ENCODE data around the gene TMEM95. TPM values are rescaled to one million over a fixed set of nuclear protein-coding genes. Genes with fewer than 3 reads are reported as not detected.

The TMEM95 gene
- total and polyA plus RNA-seq, 2 donors (not counting 1 experiment from before 2014, with no cell fraction given): not detected

- H3K9me3 ChIP-seq (ENCODE audit: control insufficient read depth, insufficient read depth, low read depth, low read length): no peaks in the 10 kb centered on the region
Observed at GRCh38 chr17:7391307-7391706, 36.4 kb downstream of the TMEM95 start.

GRCh38 chr17:7392696-7393612 is 38.0 kb downstream of the TMEM95 start:
- Histone ChIP-seq H3K27ac (ENCODE audit: insufficient read depth, low read length) (no peak overlapping the region), H3K27me3 (ENCODE audit: control insufficient read depth, insufficient read depth, low read length) (no peaks in the 10 kb centered on the region), H3K9ac (ENCODE audit: insufficient read depth, low read length) (peak overlapping the region; percentile 80), H3K36me3 (ENCODE audit: control insufficient read depth, insufficient read depth, low read length) (peaks cover 15% of the 10 kb centered on the region), H4K20me1 (ENCODE audit: control insufficient read depth, extremely low read depth, insufficient read depth, low read length) (no peaks in the 10 kb centered on the region), H3K4me1 (ENCODE audit: control insufficient read depth, extremely low read depth, insufficient read depth, low read length) (peaks cover 3% of the 10 kb centered on the region), H3K4me2 (ENCODE audit: extremely low read depth, insufficient read depth, low read length) (peak overlapping the region; percentile 92), H3K4me3 (replicated peaks in 1 of 4; ENCODE audit: control extremely low read depth in 1 of 4, insufficient read depth in 1 of 4, low read depth in 3 of 4, low read length in 4 of 4) (peak overlapping the region; percentile 54 to 96 (median 80)), H2AFZ (ENCODE audit: low read length) (no peak overlapping the region), H3K9me3 (ENCODE audit: control insufficient read depth, insufficient read depth, low read depth, low read length) (no peaks in the 10 kb centered on the region), H3K79me2 (ENCODE audit: control insufficient read depth, insufficient read depth, low read length) (no peaks in the 10 kb centered on the region)
- no peak for DNase-seq (ENCODE audit: low read depth in 2 of 2)
- TF ChIP-seq EZH2 (IDR thresholded peaks at IDR 0.05; ENCODE audit: low read length, missing control alignments) (no peak), CTCF (conservative IDR thresholded peaks at IDR 0.05 in 1 of 2, IDR thresholded peaks at IDR 0.05 in 1 of 2; ENCODE audit: low read depth in 1 of 2, low read length in 2 of 2) (no peak)

More at GRCh38 chr17:7391307-7391706, 36.4 kb downstream of the TMEM95 start:
- Histone ChIP-seq H3K27me3 (ENCODE audit: control insufficient read depth, insufficient read depth, low read length) (no peaks in the 10 kb centered on the region), H3K27ac (ENCODE audit: insufficient read depth, low read length) (no peak overlapping the region), H2AFZ (ENCODE audit: low read length) (no peak overlapping the region), H3K4me1 (ENCODE audit: control insufficient read depth, extremely low read depth, insufficient read depth, low read length) (peaks cover 3% of the 10 kb centered on the region), H3K4me2 (ENCODE audit: extremely low read depth, insufficient read depth, low read length) (no peak overlapping the region), H3K36me3 (ENCODE audit: control insufficient read depth, insufficient read depth, low read length) (peaks cover 15% of the 10 kb centered on the region), H3K9ac (ENCODE audit: insufficient read depth, low read length) (no peak overlapping the region), H4K20me1 (ENCODE audit: control insufficient read depth, extremely low read depth, insufficient read depth, low read length) (no peaks in the 10 kb centered on the region), H3K79me2 (ENCODE audit: control insufficient read depth, insufficient read depth, low read length) (no peaks in the 10 kb centered on the region), H3K4me3 (replicated peaks in 1 of 4; ENCODE audit: control extremely low read depth in 1 of 4, insufficient read depth in 1 of 4, low read depth in 3 of 4, low read length in 4 of 4) (no peak overlapping the region)
- no peak for DNase-seq (ENCODE audit: low read depth in 2 of 2)
- no peak for TF ChIP-seq CTCF (conservative IDR thresholded peaks at IDR 0.05 in 1 of 2, IDR thresholded peaks at IDR 0.05 in 1 of 2; ENCODE audit: low read depth in 1 of 2, low read length in 2 of 2)
- no peak for TF ChIP-seq EZH2 (IDR thresholded peaks at IDR 0.05; ENCODE audit: low read length, missing control alignments)

GRCh38 chr17:7393613-7394451 is 38.9 kb downstream of the TMEM95 start:
- peak overlapping the region; percentile 92 for H3K4me2 ChIP-seq (ENCODE audit: extremely low read depth, insufficient read depth, low read length)
- H4K20me1 ChIP-seq (ENCODE audit: control insufficient read depth, extremely low read depth, insufficient read depth, low read length): no peaks in the 10 kb centered on the region
- H3K4me3 ChIP-seq (replicated peaks in 1 of 4; ENCODE audit: control extremely low read depth in 1 of 4, insufficient read depth in 1 of 4, low read depth in 3 of 4, low read length in 4 of 4): peak overlapping the region; percentile 54 to 96 (median 80)
- H3K4me1 ChIP-seq (ENCODE audit: control insufficient read depth, extremely low read depth, insufficient read depth, low read length): peaks cover 3% of the 10 kb centered on the region
- no peaks in the 10 kb centered on the region for H3K9me3 ChIP-seq (ENCODE audit: control insufficient read depth, insufficient read depth, low read depth, low read length)
- H3K27ac ChIP-seq (ENCODE audit: insufficient read depth, low read length): peak overlapping the region; percentile 90
- H3K36me3 ChIP-seq (ENCODE audit: control insufficient read depth, insufficient read depth, low read length): peaks cover 15% of the 10 kb centered on the region
- no peak for DNase-seq (ENCODE audit: low read depth in 2 of 2)
- peak overlapping the region; percentile 15 for H2AFZ ChIP-seq (ENCODE audit: low read length)
- H3K27me3 ChIP-seq (ENCODE audit: control insufficient read depth, insufficient read depth, low read length): no peaks in the 10 kb centered on the region
- no peaks in the 10 kb centered on the region for H3K79me2 ChIP-seq (ENCODE audit: control insufficient read depth, insufficient read depth, low read length)
- peak overlapping the region; percentile 80 for H3K9ac ChIP-seq (ENCODE audit: insufficient read depth, low read length)
- peak in 1 of 2 donors; percentile 5 for TF ChIP-seq CTCF (conservative IDR thresholded peaks at IDR 0.05 in 1 of 2, IDR thresholded peaks at IDR 0.05 in 1 of 2; ENCODE audit: low read depth in 1 of 2, low read length in 2 of 2)
- no peak for TF ChIP-seq EZH2 (IDR thresholded peaks at IDR 0.05; ENCODE audit: low read length, missing control alignments)
